HG03520 (cell line): ENCODE data around the gene CXCL14.

Source experiments
- ATAC-seq: cut with Tn5 transposase; IDR thresholded peaks from one replicate; pipeline ENCODE4 v1.9.1; 2021; ENCODE audit warnings: mild to moderate bottlenecking, moderate library complexity; ENCODE audit not compliant: unreplicated experiment

The CXCL14 gene

DNA sequence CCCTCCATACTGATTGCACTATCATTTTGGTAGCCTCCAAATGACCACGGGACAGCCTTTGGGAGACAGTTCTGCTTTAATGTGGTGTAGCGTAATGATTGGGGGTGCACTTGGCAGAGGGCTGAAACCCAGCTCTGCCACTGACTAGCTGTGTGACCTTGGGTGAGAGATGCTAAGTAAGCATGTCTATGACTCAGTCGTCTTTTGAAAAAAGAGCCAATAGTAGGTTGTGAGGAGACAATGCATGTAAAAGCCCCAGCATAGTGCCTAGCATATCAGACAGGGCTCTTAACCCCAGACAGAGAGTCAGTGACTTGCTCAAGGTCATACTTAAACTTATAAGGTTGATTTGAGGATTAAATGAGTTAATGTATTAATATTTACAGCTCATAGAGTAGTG lies 18.0 kb upstream of the CXCL14 start:
- ATAC-seq, result no peak

DNA sequence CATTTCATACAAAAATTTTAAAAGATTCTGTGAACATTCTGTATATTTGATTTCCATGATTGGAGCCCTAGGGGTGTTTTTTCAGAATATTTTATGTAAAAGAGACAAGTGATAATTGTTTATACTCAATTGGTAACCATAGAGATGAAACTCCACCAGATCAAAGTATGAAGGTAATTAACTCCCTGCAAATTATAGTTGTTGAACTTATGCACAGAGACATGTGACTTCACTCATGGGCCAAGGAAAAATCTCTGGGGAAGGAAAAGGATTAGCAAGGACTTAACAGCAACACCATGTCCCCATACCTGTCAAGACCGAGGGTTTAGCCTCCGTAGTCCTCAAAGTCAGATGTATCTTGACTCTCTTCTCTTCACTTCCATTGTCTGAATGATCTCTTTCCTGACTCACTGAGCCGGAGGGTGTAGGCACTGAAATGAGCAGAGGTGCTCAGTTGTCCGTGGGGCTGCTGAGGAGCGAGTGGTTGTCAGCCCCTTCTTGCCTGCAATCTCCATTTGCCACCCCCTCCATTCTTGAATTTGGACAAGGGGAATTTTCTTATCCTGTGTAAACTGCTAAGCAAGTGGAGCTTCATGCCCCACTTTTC lies 17.5 kb upstream of the CXCL14 start:
- ATAC-seq, result no peak

DNA sequence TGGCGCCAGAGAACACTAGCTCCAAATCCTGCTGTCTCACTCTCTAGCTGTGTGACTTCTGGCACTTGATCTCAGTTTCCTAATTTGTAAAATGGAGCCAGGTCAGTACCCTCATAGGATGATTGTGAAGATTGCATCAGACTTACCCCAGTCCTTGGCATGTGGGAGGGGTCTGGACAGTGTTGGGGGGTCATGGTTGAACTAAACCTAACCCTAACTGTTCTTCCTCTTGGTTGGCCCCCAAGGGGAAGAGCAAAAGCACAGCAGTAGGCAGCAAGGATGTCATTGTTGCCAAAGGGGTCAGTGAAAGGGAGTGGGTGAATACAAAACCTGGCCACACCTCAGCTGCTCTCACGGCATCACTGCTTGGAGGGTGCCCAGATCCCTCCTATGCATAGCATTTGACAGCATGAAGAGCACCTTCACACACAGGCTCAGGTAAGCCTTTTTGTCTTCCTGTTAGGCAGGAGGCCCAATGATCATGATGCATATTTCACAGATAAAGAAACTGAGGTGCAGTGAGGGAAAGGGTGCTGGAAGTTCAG lies 15.7 kb upstream of the CXCL14 start:
- ATAC-seq, result no peak

GRCh38 chr5:135593886-135594285 lies 15.1 kb upstream of the CXCL14 start:
- ATAC-seq, result no peak

- ATAC-seq, result no peak
These were observed 14.3 kb upstream of the CXCL14 start for GRCh38 chr5:135593141-135593540.

DNA sequence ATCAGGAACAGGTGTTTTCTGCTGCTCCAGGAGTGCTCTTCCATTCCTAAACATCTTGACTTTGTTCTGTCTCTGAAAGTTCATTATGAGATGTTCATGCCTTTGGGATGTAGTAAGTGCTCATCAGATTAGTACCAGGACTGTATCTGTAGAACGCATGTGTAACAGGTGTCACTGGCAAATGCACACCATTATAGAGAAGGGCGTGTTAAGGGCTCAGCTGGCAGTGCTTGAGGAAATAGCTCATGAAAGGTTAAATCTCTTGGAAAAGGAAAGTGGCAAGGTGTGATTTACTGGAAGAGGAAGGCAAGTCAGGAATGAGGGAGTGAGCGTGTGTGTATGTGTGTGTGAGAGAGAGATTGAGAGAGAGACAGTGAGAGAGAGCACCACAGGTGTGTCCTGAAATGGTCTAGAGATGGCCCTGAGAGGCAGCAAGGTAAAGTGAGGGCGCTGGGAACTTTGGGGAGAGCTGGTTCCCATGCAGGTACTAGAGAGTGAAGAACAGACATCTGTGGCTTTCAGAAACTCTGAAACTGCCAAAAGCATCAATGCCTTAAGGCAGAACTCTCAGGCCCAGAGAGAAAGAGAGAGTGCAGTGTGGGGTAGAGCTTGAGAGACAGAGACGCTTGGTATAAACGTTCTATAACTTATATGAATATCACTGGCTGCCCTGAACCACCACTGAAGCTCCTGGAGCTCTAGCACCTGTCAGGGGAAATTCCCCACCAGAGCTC lies 13.7 kb upstream of the CXCL14 start:
- ATAC-seq, result no peak

DNA sequence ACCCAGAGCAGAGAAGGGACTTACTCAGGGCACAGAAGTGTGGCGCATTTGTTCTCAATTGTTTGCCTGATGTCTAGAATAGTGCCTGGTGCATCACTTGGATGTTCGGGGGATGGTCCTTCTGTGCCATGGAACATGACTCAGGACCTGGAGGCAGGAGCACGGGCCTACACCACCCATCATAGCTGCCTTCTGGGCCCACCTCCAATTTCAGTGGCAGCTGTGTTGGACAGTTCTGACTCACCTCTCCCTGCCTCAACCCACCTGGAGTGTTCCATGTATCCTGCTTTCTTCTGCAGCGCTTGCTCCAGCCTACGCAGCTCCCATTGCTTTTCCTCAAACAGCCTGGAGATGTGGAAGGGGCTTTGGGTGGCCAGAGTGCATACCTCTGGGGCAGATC lies 12.5 kb upstream of the CXCL14 start:
- ATAC-seq, result no peak

DNA sequence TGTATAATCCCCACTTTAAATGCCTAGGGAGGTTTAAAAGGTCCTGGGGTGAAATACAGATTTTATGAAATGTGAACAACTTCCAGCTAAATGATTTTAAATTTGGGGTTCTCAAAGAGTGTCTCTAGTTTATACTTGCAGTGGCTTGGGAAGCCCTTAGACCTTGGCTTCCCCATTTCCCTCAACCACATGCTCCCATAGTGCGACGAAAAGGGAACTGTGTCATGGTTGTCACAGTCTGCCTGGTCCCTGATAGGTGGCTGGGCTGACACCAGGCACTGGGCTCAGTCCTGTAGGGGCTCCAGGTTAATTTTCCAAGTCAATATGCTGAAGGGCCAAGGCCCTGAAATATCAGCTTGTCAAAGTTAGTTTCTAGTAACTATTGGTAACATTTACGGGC lies 10.4 kb upstream of the CXCL14 start:
- no peak for ATAC-seq

DNA sequence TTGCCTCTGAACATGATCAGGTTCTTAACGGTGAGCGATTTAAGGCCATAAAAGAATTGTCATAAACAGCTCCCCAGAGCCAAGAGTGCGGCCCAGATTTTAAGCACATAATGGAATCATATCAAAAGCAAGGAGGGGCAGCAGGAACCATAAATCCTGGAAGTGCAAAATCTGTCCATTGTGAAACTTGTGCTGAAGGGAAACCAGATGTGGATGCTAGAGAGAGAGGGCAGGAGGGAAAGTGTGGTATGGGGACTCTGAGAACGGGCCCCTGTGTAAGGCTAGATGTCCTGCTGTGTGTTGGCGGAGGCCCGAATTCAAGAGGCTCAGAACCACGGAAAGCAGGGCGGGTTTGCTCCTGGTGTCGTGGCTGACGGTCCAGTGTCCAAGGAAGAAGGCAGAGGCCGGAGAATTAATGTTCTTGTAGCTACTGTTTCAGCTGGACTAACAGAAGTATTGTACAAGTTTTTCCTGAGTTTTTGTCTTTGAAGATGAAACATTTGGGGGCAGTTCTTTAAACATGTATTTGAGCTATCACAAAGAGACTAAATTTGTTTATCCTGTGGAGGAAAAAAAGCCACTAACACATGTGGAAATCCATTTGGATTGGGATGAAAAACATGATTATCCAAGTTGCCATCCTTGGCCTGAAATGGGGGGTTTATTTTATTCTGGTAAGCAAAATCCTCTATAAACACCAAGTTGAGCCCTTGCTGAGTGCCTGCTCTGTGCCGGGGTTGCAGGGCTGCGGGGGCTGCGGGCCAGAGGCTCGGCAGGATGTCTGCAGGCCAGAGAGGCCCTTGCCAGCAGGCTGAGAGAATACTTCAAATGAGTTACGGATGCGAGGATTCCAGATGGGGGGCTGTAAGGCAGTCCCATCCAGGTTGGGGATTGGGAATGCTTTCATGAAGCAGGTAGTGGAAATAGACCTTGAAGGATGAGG lies 9.2 kb upstream of the CXCL14 start:
- ATAC-seq, result no peak

GRCh38 chr5:135584918-135585317 lies 6.1 kb upstream of the CXCL14 start:
- ATAC-seq, result no peak

- no peak for ATAC-seq
These were observed 5.5 kb upstream of the CXCL14 start for GRCh38 chr5:135584276-135584675.

DNA sequence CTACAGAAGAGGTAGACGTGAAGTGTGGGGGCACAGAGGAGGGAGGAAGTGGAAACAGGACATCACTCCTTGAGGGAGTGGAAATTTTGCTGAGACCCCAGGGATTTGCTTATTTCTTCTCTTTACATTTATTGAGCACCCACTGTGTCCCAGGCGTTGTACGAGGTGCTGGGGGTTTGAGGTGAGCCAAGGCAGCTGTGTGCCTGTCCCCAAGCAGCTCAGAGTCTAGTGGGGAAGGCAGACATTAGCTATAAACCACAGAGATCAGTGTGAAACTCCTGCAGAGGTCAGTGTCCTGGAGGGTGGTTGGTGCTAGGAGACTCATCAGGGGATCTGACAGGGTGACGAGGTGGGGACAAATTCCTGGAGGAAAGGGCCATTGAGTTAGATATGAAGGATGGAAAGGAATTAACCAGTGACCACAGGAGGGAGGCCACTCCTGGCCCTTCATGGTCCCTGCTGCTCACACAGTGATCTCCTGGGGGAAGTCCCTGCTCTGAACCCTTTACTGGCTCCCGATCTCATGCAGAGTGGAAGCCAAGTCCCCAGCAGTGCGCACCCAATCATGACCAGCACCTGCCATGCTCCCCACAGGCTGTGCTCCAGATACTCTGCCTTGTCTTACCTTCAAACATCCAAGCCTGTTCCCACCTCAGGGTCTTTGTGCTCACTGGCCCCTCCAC lies 3.4 kb upstream of the CXCL14 start:
- no peak for ATAC-seq

GRCh38 chr5:135578305-135578684 lies 496 bp downstream of the CXCL14 start:
- no peak for ATAC-seq

DNA sequence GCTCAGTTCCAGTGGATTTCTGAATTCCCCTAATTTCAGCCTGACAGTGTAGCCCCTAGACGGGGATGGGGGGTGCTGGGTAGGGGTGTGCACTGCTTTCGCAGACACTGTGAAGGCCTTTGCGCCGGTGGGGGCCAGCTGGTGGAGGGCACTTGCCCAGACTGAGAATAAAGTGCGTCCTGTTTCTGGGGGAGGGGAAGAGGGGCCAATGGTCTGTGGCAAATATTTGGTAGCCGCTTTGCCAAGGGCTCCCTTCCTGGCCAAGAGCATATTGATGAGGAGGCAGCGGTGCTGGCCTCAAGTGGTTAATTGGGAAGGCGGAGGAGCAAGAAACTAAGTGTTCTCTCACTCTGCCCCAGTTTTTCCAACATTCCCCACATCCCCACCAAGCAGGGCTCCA lies 1.4 kb downstream of the CXCL14 start:
- ATAC-seq, result no peak

DNA sequence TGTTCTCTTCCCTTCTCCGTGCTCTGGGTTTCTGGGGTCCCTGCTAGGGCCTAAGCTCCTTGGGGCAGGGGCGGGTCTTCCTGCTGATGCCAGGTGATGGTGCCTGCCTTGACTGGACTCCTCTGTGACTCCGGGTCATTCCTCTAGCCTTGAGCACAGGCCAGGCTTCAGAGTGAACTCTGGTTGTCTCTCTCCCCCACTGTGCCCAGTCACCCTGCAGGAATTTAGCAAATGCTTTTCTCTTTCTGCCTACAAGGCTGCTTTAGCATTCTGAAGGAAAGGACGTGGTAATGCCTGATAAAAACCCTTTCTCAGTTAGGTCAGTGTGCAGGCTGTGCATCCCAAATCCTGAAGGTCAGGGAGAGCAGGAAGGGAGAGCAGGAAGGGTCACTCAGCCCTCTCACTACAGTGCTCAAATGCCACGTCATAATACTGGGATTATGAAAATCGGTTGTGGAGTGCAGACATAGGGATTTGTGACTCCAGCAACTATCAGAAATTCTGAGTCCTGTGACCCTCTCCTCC lies 2.7 kb downstream of the CXCL14 start:
- no peak for ATAC-seq

GRCh38 chr5:135574493-135574892 lies 4.3 kb downstream of the CXCL14 start:
- no peak for ATAC-seq

- no peak for ATAC-seq
These were observed 6.9 kb downstream of the CXCL14 start for GRCh38 chr5:135571902-135572301.

DNA sequence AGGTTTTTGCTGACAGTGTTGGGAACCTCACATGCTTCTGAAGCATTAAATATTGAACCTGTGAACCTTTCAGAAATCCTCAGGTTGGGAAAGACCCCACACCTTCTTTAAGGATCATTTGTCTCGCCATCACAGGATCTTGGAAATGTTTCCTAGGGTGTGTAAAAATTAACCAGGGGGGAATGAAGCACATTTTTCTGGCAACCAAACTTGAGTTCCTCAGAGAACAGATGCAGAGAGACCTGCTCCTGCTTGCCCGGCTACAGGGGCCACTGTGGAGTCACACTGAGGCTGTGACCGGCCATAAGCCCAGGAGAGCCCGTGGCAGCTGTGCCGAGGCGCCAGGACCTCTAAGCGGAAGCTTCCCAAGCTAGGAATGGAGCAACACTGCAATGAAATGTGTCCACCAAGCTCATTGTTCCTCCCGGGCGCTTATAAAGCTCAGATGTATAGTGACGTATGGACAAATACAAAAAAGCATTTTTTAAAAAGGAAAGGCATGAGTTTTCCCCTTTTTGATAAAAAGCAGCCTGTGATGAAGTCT lies 7.7 kb downstream of the CXCL14 start:
- no peak for ATAC-seq

DNA sequence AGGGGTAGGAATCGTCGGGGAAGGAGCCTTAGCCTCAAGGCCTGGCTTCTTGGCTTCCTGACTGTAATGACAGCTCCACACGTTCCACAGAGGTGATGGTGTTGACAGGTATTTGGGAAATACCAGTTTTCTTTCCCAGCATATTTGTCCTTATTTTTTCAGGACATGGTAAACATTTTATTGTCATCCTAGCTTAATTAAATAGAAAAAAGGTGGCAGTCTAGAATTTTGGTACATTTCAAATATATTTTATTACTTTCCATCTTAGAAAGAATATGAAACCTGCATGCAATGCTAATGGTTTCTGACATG lies 8.4 kb downstream of the CXCL14 start:
- ATAC-seq, result no peak

DNA sequence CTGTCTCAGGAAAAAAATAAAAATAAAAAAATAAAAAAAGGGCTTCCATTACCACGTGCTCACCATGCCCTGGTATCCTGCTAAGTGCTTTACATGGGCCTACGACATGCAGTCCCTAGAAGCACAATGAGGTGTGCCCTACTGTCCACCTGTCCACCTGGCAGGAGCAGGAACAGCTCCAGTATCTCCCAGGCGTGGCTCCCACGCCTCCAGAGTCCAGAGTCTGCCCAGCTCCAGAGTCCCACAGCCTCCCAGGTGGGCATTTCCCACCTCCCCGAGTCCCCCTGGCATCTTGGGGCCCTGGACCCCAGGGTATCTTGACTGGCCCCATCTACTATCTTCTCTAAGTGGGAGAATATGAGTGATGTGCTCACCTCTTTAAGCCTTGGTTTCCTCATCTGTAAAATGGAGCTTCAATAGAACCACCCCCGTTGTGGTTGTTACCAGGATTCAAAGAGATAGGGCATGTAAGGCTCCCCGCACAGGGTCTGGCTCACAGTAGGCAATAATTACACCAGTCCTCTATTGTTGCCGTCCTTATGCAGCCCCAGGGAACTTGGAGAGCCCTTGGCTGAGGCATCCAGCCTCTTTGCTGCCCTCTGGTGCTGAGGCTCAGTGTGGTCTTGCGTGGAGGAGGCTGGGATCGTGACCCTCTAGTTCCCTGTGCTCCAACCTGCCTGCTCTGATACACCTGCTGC lies 8.9 kb downstream of the CXCL14 start:
- ATAC-seq, result no peak
